Right ventricle myocardium inferior (tissue), 1 donor: ENCODE results near the gene RPS28. TPM values are rescaled to one million over a fixed set of nuclear protein-coding genes. Genes with fewer than 3 reads are reported as not detected.
"Not testable (repeated sequence)": the region's sequence is repeated elsewhere in the genome, so short reads cannot be mapped to it uniquely, and the experiment has no call there.

Experiments
- ATAC-seq: fragments of 200-7000 bp; cut with Tn5 transposase; one replicate; pipeline ENCODE4 v1.9.1; 2020; ENCODE audit warnings: mild to moderate bottlenecking, moderate library complexity
- DNase-seq: peaks from one replicate; pipeline ENCODE4 v3.0.0; 2021; ENCODE audit errors: missing footprints
- intact Hi-C: fragments of 100-400 bp; cut with DNase I; formaldehyde crosslinking; loops from one replicate; pipeline ENCODE4 v1.11.0; 2022
- total RNA-seq: library from RNA; stranded (reverse); fragmentation: NEBNext Ultra II Directional; extraction: Animal tissue kit (Norgen Biotek cat#: 25700); gene quantifications from one replicate; pipeline ENCODE4 v1.2.1, GENCODE V29; 2021
- donor health status: DM: no; HTN: yes; CAD: no; lungs with severe emphysema.

RPS28 gene
- total RNA-seq, 1 donor from 2014 or later, result 1,212 TPM

- intact Hi-C loops, result no loop called here
- no peak for ATAC-seq
- peak; percentile 49 for DNase-seq
Observed at GRCh38 chr19:8316351-8317125, 4.8 kb upstream of the RPS28 start.

- DNase-seq, ATAC-seq, intact Hi-C loops: not testable (repeated sequence)
Observed at GRCh38 chr19:8318835-8319234, 2.5 kb upstream of the RPS28 start.

- ATAC-seq (no peak), DNase-seq (peak; percentile 4)
- intact Hi-C loops, result no loop called here
Observed at GRCh38 chr19:8319807-8320520, 1.3 kb upstream of the RPS28 start.

GRCh38 chr19:8320564-8321066 lies 681 bp upstream of the RPS28 start:
- peak; percentile 45 for DNase-seq
- no peak for ATAC-seq
- intact Hi-C loops, result no loop called here

- intact Hi-C loops, result no loop called here
- DNase-seq, result peak; percentile 17
- no peak for ATAC-seq
Observed at GRCh38 chr19:8321986-8322637, 816 bp downstream of the RPS28 start.

- no peak for ATAC-seq
- intact Hi-C loops, result no loop called here
- peak; percentile 23 for DNase-seq
Observed at GRCh38 chr19:8322638-8322997, 1.3 kb downstream of the RPS28 start.

- peak; percentile 6 for DNase-seq
- no peak for ATAC-seq
- intact Hi-C loops, result no loop called here
Observed at GRCh38 chr19:8323781-8324185, 2.5 kb downstream of the RPS28 start.

- intact Hi-C loops, result no loop called here
- peak; percentile 28 for DNase-seq
- ATAC-seq, result no peak
Observed at GRCh38 chr19:8324186-8325050, 3.1 kb downstream of the RPS28 start.

GRCh38 chr19:8325454-8325853 lies 4.2 kb downstream of the RPS28 start:
- intact Hi-C loops, result no loop called here
- DNase-seq, result peak; percentile 20
- ATAC-seq, result no peak

- intact Hi-C loops, result no loop called here
- ATAC-seq (no peak), DNase-seq (no peak)
Observed at GRCh38 chr19:8329996-8330395, 8.7 kb downstream of the RPS28 start.

GRCh38 chr19:8331263-8331845 lies 10.1 kb downstream of the RPS28 start:
- no peak for DNase-seq
- intact Hi-C loops, result no loop called here

GRCh38 chr19:8332976-8333766 lies 11.9 kb downstream of the RPS28 start:
- ATAC-seq (no peak), DNase-seq (no peak)
- intact Hi-C loops, result no loop called here

More at GRCh38 chr19:8331263-8331845, 10.1 kb downstream of the RPS28 start:
- ATAC-seq, result no peak

GRCh38 chr19:8333767-8334457 lies 12.6 kb downstream of the RPS28 start:
- DNase-seq, result no peak
- ATAC-seq, result no peak
- intact Hi-C loops, result no loop called here

- ATAC-seq (peak; percentile 53), DNase-seq (peak; percentile 72)
- intact Hi-C loops, result no loop called here
Observed at GRCh38 chr19:8334458-8335342, 13.4 kb downstream of the RPS28 start.

- intact Hi-C loops, result no loop called here
- no peak for ATAC-seq
- no peak for DNase-seq
Observed at GRCh38 chr19:8335343-8336071, 14.2 kb downstream of the RPS28 start.
